ENCODE data around the gene PEX16.

PEX16 gene

GRCh38 chr11:45930951-45931570 is 13.4 kb upstream of the PEX16 start:
- no peak for DNase-seq

- DNase-seq: peak; percentile 92
Measured at GRCh38 chr11:45930031-45930794, 12.5 kb upstream of the PEX16 start.

- no peak for DNase-seq
Measured at GRCh38 chr11:45929486-45930030, 11.9 kb upstream of the PEX16 start.

- no peak for DNase-seq
Measured at GRCh38 chr11:45928535-45929215, 11.0 kb upstream of the PEX16 start.

- no peak for DNase-seq
Measured at GRCh38 chr11:45927684-45928413, 10.2 kb upstream of the PEX16 start.

- DNase-seq: no peak
Measured at GRCh38 chr11:45927332-45927683, 9.6 kb upstream of the PEX16 start.

GRCh38 chr11:45926536-45927331 is 9.1 kb upstream of the PEX16 start:
- no peak for DNase-seq

- no peak for DNase-seq
Measured at GRCh38 chr11:45926001-45926401, 8.3 kb upstream of the PEX16 start.

GRCh38 chr11:45925550-45925949 is 7.9 kb upstream of the PEX16 start:
- no peak for DNase-seq

GRCh38 chr11:45924927-45925326 is 7.2 kb upstream of the PEX16 start:
- no peak for DNase-seq

GRCh38 chr11:45924036-45924915 is 6.6 kb upstream of the PEX16 start:
- DNase-seq: no peak

- DNase-seq: peak; percentile 72
Measured at GRCh38 chr11:45922425-45923082, 4.9 kb upstream of the PEX16 start, which contains the start of gene LARGE2. LARGE2 (plus strand) TSS chr11:45922656; CDS start chr11:45922883, 227 bp downstream.

- peak; percentile 91 for DNase-seq
Measured at GRCh38 chr11:45921561-45922424, 4.1 kb upstream of the PEX16 start.

GRCh38 chr11:45920531-45921477 is 3.1 kb upstream of the PEX16 start:
- no peak for DNase-seq

GRCh38 chr11:45919806-45920530 is 2.3 kb upstream of the PEX16 start:
- no peak for DNase-seq

- no peak for DNase-seq
Measured at GRCh38 chr11:45918962-45919675, 1.4 kb upstream of the PEX16 start.

Measured in NCI-H2029 (cell line).